CD4-positive, alpha-beta T cell treated with Interleukin-4 for 1 hour (primary cell): Measurements from ENCODE around the gene OR5D16.
"Not testable (repeated sequence)": the region's sequence is repeated elsewhere in the genome, so short reads cannot be mapped to it uniquely, and the experiment has no call there.

Experiments used
- DNase-seq, 2 donors: peaks; one replicate each; pipeline ENCODE4 v3.0.0-alpha.2; 2020 to 2022

Gene OR5D16

DNA sequence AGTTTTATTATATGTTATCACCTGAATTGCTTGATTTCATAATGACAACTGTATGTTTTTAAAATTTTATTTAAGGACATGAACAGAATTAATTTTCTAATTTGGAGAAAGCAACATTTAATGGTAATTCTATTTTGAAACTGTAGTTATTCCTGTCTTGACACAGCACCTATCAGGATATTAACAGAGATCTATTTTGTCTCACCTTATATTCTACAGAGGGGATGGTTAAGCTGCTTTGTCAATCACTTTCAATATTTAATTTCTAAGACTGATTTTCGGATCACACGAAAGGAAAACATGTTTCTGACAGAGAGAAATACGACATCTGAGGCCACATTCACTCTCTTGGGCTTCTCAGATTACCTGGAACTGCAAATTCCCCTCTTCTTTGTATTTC lies at the start of gene OR5D16:
TSS of gene OR5D16 (plus strand) at position 301 of the 400 bp plus-strand sequence. CDS start at position 301, 0 bp downstream.
- DNase-seq = no peak

DNA sequence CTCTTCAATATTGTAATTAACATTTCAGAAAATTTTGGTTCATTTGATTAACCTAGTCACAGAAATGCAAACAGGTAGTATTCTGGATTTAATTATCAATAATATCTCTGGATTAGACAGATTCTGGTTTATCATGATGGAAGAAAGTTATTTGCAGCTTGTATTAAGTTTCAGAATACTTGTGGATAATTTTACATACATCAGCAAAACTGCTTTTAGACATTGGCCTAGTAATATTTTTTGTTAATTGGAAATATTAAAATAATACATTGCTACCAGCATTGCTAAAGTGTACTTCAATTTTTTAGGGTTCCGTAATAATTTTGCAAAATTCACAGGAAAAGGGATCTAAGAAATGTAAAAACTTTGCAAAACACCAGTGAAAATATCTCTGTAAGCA lies 46.9 kb upstream of the OR5D16 start:
- DNase-seq = no peak

DNA sequence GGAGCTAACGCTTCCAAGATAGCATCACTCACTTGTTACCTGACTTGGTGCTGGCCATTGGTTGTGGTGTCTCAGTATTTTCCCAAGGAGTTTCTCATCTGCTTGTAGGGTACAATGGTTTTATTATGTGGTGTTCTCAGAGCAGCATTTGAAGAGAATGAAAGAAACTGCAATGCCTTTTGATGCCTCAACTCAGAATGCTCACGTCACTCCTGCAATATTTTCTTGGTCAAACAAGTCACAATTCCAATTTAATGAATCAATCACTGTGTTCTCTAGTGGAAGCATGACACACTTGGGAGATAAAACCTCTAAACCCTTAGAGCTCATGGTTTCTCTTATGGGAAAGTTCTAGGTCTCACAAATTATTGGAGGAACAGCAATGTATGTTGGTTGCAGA lies 45.2 kb upstream of the OR5D16 start:
- no peak for DNase-seq

- no peak for DNase-seq
Observed at GRCh38 chr11:55795256-55795655, 43.3 kb upstream of the OR5D16 start, which contains the start of gene OR5D14. TSS of gene OR5D14 (plus strand) at chr11:55795556. CDS start at chr11:55795556, 0 bp downstream.

DNA sequence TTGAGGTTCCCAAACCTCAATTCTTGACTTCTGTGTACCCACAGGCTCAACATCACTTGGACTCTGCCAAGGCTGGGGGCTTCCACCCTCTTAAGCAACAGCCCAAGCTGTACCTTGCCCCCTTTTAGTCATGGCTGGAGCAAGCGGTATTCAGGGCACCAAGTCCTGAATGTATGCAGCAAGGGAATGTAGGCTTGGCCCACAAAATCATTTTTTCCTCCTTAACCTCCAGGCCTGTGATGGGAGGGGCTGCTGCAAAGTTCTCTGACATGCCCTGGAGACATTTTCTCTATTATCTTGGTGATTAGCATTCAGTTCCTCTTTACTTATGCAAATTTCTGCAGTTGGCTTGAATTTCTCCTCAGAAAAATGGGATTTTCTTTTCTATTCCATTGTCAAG lies 32.3 kb upstream of the OR5D16 start:
- no peak for DNase-seq

GRCh38 chr11:55811067-55811466 lies 27.5 kb upstream of the OR5D16 start, which contains the start of gene OR5L1:
TSS of gene OR5L1 (plus strand) at chr11:55811367. CDS start at chr11:55811467, 100 bp downstream.
- no peak for DNase-seq

DNA sequence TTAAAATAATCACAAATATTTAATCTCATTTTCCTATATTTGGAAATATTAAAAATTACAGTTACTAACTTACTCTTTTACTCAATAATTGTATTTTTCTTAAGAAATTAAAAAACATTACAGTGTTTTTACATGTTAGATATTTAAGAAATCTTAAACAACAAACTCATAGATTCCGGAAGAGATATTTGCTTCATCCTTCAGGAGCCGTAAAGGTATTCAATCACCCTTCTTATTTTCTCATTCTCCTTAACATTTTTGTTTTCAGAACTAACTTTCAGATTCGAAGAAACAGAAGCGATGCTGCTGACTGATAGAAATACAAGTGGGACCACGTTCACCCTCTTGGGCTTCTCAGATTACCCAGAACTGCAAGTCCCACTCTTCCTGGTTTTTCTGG lies 19.2 kb upstream of the OR5D16 start, which contains the start of gene OR5D18:
TSS of gene OR5D18 (plus strand) at position 301 of the 400 bp plus-strand sequence. CDS start at position 301, 0 bp downstream.
- no peak for DNase-seq

GRCh38 chr11:55826919-55827318 lies 11.6 kb upstream of the OR5D16 start, which contains the start of gene OR5L2:
TSS of gene OR5L2 (plus strand) at chr11:55827219. CDS start at chr11:55827219, 0 bp downstream.
- DNase-seq = no peak

- DNase-seq = no peak
Observed at GRCh38 chr11:55847453-55847852, 8.9 kb downstream of the OR5D16 start.

- DNase-seq = no peak
Observed at GRCh38 chr11:55849037-55849436, 10.5 kb downstream of the OR5D16 start.

DNA sequence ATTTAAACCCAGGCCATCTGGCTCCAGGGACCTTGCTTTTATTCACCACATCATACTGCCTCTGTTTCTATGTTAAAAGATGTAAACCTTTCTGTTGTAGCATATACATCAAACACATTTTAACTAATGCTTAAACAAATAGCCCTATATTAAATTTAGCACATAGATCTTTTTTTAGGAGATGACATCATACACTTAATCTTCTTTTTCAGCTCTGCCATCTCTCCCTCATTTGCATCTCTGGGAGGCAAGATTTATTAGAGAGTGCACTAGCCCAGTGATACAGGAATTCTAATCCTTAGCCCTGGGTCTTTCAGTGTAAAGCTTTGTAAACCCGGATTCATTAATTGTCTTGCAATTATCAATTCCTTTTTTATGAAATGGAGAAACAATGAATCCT lies 13.6 kb downstream of the OR5D16 start:
- DNase-seq = no peak

DNA sequence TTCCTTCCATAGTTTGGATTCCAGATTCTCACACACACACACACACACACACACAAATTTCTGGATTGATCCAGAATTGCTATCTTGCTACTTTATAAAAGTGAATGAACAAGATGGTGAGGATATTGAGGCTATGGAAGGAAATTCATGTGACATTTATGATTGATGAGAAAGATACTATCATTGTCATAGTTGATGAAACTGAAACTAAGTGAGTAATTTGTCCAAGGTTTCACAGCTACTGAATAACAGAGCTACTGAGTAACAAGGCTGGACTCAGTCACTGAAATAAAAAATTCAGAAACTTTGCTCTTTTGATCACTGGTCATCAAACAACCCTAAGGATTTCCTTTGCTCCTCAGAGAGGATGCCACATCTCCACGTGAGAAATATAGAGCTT lies 16.2 kb downstream of the OR5D16 start:
- no peak for DNase-seq

GRCh38 chr11:55867354-55867753 lies 28.8 kb downstream of the OR5D16 start:
- DNase-seq = not testable (repeated sequence)

DNA sequence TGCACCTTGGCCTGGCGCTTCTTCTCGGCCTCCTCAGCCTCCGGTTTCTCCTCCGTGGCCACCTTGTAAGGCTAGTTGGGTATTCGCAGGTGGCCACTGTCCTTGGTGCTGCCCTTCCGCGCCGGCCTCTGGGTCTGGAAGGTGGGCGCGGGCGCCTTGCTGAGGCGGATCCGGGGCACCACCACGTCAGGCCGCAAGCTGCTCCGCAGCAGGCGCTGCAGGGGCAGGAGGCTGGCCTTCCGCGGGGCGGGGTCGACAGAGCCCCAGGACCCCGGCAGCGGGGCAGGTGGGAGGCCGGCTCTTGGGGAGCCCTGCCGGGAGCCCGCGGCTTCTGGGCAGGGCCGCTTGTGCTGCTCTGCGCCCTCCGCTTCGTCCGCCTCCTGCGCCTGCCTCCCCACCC lies 34.2 kb downstream of the OR5D16 start:
- DNase-seq = not testable (repeated sequence)

DNA sequence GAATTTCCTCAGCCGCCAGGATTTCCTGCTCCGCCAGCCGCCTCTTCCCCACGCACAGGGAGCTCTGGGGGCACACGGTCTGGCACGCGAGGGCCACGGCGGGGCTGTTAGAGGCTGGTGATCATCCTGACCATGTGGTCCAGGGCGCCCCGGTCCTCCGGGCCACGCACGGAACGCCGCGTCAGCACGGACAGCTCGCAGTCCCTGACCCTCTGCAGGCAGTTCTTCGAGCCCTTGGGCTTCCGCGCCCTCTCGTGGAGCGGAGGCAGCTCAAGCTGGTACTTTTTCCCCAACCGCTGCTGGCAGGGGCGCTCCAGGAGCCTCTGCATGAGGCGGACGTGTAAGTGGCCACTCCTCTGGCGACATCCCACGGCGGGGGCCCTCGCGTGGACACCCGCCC lies 34.6 kb downstream of the OR5D16 start:
- not testable (repeated sequence) for DNase-seq

- not testable (repeated sequence) for DNase-seq
Observed at GRCh38 chr11:55882997-55883396, 44.4 kb downstream of the OR5D16 start, which contains the start of gene TRIM51. TSS of gene TRIM51 (plus strand) at chr11:55883297. CDS start at chr11:55885429, 2,132 bp downstream.

DNA sequence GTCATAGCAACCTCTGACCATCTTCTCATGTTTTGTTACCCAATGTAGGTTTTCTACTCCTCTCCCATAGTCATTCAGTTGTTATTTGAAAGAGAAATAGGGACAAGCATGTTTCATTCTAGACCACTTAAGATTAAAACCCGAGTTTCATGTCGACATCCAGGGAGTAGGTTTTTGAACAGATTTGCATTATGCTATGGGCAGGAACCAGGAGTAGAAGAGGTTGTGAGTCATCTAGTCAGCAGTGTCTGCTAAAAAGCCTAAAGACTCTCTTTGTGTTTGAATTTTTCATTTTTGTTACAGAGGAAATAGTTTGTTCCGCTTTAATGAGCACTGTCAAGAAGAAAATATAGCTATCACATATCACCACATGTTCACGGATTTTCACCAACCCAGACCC lies 46.4 kb downstream of the OR5D16 start:
- not testable (repeated sequence) for DNase-seq

- DNase-seq = not testable (repeated sequence)
Observed at GRCh38 chr11:55885481-55885880, 46.9 kb downstream of the OR5D16 start.
